Brain microvascular endothelial cell (primary cell): ENCODE measurements around the gene TTF1.

Source experiments
- DNase-seq: peaks from one replicate; pipeline ENCODE4 v3.0.0-alpha.2; 2020
- H3K27ac ChIP-seq: fragments of 250-450 bp; sonication (Bioruptor Pico); 2 replicates; pipeline ENCODE4 v1.5.1; 2020; ENCODE audit warnings: mild to moderate bottlenecking, moderate library complexity
- H3K27me3 ChIP-seq: fragments of 250-450 bp; sonication (Bioruptor Pico); replicated peaks from 2 replicates; pipeline ENCODE4 v1.5.1; 2020; ENCODE audit warnings: mild to moderate bottlenecking
- H3K36me3 ChIP-seq: fragments of 250-450 bp; sonication (Bioruptor Pico); replicated peaks from 2 replicates; pipeline ENCODE4 v1.5.1; 2020; ENCODE audit warnings: mild to moderate bottlenecking
- H3K4me3 ChIP-seq: 2 replicates; pipeline ENCODE4 v1.5.1; 2011; ENCODE audit warnings: low read depth, mild to moderate bottlenecking, control low read depth, low read length, moderate library complexity
- in situ Hi-C: cut with HindIII; loops from 2 replicates; pipeline ENCODE4 v1.10.0; 2017; ENCODE audit warnings: low sequenced_read_pairs, low pct_ligation_motif_present
- TF ChIP-seq, protein P1 (sequence below): IDR thresholded peaks from 2 replicates; pipeline ENCODE4 v1.5.1; 2011; ENCODE audit warnings: low read depth, mild to moderate bottlenecking, moderate library complexity, low read length, control low read depth, inconsistent platforms; ENCODE audit errors: missing control alignments

The TTF1 gene

DNA sequence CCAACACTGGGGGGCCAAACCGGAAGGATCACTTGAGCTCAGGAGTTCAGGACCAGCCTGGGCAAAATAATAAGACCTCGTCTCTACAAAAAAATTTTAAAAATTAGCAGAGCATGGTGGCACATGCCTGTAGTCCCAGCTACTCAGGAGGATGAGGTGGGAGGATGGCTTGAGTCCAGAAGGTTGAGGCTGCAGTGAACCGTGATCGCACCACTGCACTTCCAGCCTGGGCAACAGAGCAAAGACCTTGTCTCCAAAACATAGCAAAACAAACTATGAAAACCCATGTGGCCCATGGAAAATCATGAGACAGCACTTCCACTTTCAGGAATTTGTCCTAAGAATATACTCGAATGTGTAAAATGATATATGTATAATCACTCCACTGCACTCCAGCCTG lies 58.0 kb downstream of the TTF1 start:
- H3K36me3 ChIP-seq, result peaks cover 66% of the 10 kb centered on the region
- no peak overlapping the region for H3K27ac ChIP-seq
- H3K4me3 ChIP-seq, result no peak overlapping the region
- TF ChIP-seq, protein P1, sequence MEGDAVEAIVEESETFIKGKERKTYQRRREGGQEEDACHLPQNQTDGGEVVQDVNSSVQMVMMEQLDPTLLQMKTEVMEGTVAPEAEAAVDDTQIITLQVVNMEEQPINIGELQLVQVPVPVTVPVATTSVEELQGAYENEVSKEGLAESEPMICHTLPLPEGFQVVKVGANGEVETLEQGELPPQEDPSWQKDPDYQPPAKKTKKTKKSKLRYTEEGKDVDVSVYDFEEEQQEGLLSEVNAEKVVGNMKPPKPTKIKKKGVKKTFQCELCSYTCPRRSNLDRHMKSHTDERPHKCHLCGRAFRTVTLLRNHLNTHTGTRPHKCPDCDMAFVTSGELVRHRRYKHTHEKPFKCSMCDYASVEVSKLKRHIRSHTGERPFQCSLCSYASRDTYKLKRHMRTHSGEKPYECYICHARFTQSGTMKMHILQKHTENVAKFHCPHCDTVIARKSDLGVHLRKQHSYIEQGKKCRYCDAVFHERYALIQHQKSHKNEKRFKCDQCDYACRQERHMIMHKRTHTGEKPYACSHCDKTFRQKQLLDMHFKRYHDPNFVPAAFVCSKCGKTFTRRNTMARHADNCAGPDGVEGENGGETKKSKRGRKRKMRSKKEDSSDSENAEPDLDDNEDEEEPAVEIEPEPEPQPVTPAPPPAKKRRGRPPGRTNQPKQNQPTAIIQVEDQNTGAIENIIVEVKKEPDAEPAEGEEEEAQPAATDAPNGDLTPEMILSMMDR, result no peak
- in situ Hi-C loops, result no loop called here
- no peak for DNase-seq
- H3K27me3 ChIP-seq, result no peaks in the 10 kb centered on the region

DNA sequence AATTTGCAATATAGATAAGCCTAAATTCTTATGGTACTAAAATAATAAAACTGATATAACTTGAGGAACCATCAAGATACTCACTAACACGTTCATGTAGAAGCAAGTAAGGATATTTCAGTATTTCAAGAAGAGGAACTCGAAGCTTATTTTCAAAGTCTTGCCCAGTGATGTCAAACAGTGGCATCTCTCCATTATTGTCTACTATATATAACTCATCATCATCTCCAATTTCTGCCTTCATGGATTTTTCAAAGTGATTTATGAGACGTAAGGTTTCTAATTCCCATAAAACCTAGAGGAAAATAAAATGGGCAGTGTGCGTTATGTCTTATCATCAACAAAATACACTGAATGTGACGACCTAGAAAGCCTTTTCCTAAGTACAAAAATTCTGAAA lies 60.5 kb downstream of the TTF1 start:
- in situ Hi-C loops, result no loop called here
- Histone ChIP-seq H3K27me3 (no peaks in the 10 kb centered on the region), H3K4me3 (no peak overlapping the region), H3K36me3 (peaks cover 70% of the 10 kb centered on the region), H3K27ac (no peak overlapping the region)
- no peak for DNase-seq
- TF ChIP-seq, protein P1, result no peak

DNA sequence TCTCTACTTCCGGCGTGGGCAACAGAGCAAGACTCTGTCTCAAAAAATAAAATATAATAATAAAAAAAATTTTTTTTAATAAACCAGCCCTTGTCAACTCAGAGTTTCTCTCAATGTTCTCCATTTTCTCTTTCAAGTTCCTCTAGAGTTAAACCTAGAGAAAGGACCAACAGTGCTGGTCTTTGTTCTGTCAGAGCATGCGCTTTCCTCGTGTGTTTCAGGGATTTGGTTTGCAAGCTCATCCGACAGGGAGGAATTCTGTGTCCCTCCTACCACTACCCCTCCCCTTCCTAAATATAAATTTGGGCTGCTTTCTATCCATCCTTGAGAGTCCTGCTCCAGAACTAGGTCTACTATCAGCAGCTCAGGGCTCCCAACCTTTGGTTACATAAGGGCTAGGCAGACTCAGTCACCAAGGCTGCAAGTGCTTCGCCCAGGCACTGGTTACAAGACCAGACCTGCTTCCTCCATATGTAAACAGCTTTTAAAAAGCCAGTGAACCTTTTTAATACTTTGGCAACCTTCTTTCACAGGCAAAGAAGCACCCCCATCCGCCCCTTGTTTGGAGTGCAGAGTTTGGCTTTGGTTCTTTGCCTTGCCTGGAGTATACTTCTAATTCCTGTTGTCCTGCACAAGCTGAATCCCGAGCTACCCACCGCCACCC lies 65.3 kb downstream of the TTF1 start:
- TF ChIP-seq, protein P1, result no peak
- H3K27me3 ChIP-seq, result no peaks in the 10 kb centered on the region
- no peak for DNase-seq
- no peak overlapping the region for H3K27ac ChIP-seq
- in situ Hi-C loops, result no loop called here
- no peak overlapping the region for H3K4me3 ChIP-seq
- H3K36me3 ChIP-seq, result peaks cover 68% of the 10 kb centered on the region

DNA sequence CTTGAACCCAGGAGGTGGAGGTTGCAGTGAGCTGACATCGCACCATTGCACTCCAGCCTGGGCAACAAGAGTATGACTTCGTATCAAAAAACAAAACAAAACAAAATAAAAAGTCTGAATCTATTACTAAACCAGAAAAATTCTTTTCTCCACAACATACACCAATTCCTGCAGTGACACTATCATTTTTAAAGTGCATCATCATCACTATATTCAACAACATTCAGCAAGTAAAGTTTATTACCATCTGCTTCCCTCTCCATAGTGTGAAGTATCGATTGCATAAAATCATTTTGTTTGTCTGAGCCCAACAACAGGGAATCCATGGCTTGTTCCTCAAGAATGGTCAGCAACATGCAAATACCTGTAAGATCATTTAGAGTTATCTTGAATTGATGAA lies 72.3 kb downstream of the TTF1 start:
- H3K36me3 ChIP-seq, result peaks cover 62% of the 10 kb centered on the region
- TF ChIP-seq, protein P1, result no peak
- H3K27ac ChIP-seq, result no peak overlapping the region
- no peak for DNase-seq
- in situ Hi-C loops, result no loop called here
- H3K4me3 ChIP-seq, result no peak overlapping the region
- no peaks in the 10 kb centered on the region for H3K27me3 ChIP-seq

DNA sequence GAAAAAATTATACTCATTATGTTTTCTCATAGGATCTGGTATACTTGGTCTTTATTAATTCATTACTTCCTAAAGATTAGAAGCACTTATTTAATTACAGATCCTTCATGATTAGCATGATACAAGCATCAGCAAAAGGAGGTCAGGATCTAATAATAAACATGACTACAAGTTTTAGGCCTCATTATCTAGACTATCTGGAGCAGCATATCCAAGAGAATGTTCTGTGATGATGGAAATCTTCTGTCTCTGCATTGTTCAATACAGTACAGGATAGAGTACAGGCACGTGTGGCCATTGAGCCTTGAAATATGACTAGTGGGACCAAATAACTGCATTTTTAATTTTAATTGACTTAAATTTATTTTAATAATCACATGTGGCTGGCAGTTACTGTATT lies 73.1 kb downstream of the TTF1 start:
- Histone ChIP-seq H3K4me3 (no peak overlapping the region), H3K36me3 (peaks cover 69% of the 10 kb centered on the region), H3K27me3 (no peaks in the 10 kb centered on the region), H3K27ac (no peak overlapping the region)
- no peak for DNase-seq
- TF ChIP-seq, protein P1, result no peak
- in situ Hi-C loops, result no loop called here

DNA sequence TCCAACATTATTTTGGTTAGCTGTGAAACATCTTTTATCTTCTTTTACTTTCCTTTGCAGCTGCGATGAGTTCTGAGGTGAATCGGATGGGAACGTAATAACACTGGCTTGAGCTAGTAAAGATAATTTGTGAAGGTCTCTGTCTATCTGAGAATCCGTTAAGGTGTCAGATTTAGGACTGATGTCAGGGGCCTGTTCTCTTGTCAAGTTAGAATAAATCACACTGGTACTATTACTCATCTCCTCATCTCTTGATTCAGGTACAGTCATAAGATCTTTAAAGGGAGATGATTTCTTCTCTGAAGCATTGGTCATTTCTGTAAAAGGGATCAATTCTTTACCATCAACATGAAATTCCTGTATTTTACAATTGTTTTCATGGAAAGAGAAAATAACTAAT lies 78.1 kb downstream of the TTF1 start:
- in situ Hi-C loops, result no loop called here
- TF ChIP-seq, protein P1, result no peak
- H3K27ac ChIP-seq, result no peak overlapping the region

More for the DNA sequence above, 78.1 kb downstream of the TTF1 start:
- no peak overlapping the region for H3K4me3 ChIP-seq
- H3K27me3 ChIP-seq, result no peaks in the 10 kb centered on the region
- DNase-seq, result no peak
- peaks cover 61% of the 10 kb centered on the region for H3K36me3 ChIP-seq
